OCI-LY3 (cell line): ENCODE data around the gene ZNF865.
"Not testable (repeated sequence)": the region's sequence is repeated elsewhere in the genome, so short reads cannot be mapped to it uniquely, and the experiment has no call there.

Experiments used
- H2AFZ ChIP-seq: fragments of 200-600, 300-600 bp; shearing (Covaris generic); 2 replicates; pipeline ENCODE4 v1.6.0; 2014; ENCODE audit warnings: antibody characterized with exemption, low read depth, low read length
- H3K27ac ChIP-seq: fragments of 200-600, 300-600 bp; sonication (generic); 2 replicates; pipeline ENCODE4 v1.5.1; 2014; ENCODE audit warnings: mild to moderate bottlenecking, low read length, moderate library complexity, mixed read lengths
- H3K27me3 ChIP-seq: fragments of 200-600, 300-600 bp; sonication (generic); 2 replicates; pipeline ENCODE4 v1.6.1; 2014; ENCODE audit warnings: low read depth, low read length, mixed read lengths
- H3K36me3 ChIP-seq: fragments of 200-600, 300-600 bp; sonication (generic); replicated peaks from 2 replicates; pipeline ENCODE3; 2014; ENCODE audit warnings: low read depth, low read length, mixed read lengths
- H3K4me1 ChIP-seq: fragments of 300-600, 200-600 bp; sonication (generic); 2 replicates; pipeline ENCODE4 v1.6.1; 2014; ENCODE audit warnings: low read length, mixed read lengths
- H3K4me2 ChIP-seq: fragments of 200-600, 300-600 bp; sonication (generic); 2 replicates; pipeline ENCODE4 v1.6.1; 2014; ENCODE audit warnings: low read length, mixed read lengths
- H3K4me3 ChIP-seq: fragments of 300-600, 200-600 bp; sonication (generic); 2 replicates; pipeline ENCODE4 v1.5.1; 2014; ENCODE audit warnings: antibody characterized with exemption, mild to moderate bottlenecking, low read length, moderate library complexity
- H3K79me2 ChIP-seq: fragments of 300-600, 200-600 bp; shearing (Covaris generic); 2 replicates; pipeline ENCODE4 v1.6.1; 2014; ENCODE audit warnings: mild to moderate bottlenecking, low read length, mixed read lengths
- H3K9ac ChIP-seq: fragments of 300-600, 200-600 bp; shearing (Covaris generic); 2 replicates; pipeline ENCODE4 v1.6.0; 2014; ENCODE audit warnings: mild to moderate bottlenecking, low read length, moderate library complexity
- H3K9me3 ChIP-seq: fragments of 200-600, 300-600 bp; shearing (Covaris generic); 2 replicates; pipeline ENCODE4 v1.6.1; 2014; ENCODE audit warnings: low read length, mixed read lengths; ENCODE audit not compliant: insufficient read depth
- H4K20me1 ChIP-seq: fragments of 200-600, 300-600 bp; sonication (generic); 2 replicates; pipeline ENCODE4 v1.6.1; 2016; ENCODE audit warnings: low read length, mixed read lengths; ENCODE audit not compliant: insufficient read depth
- CTCF ChIP-seq: fragments of 200-600, 300-600 bp; sonication (generic); IDR thresholded peaks from 2 replicates; pipeline ENCODE4 v1.5.1; 2014; ENCODE audit warnings: antibody characterized with exemption, low read length, low read depth
- EZH2phosphoT487 ChIP-seq: fragments of 200-600 bp; shearing (Covaris generic); IDR thresholded peaks from 2 replicates; pipeline ENCODE4 v1.6.1; 2018; ENCODE audit warnings: antibody characterized with exemption, mixed run types, low read depth

Gene ZNF865

GRCh38 chr19:55581145-55581822, 24.2 kb upstream of the ZNF865 start:
- peaks cover 27% of the 10 kb centered on the region for H3K79me2 ChIP-seq
- H2AFZ ChIP-seq: peak overlapping the region; percentile 75
- H3K4me2 ChIP-seq: peak overlapping the region; percentile 95
- peak overlapping the region; percentile 98 for H3K9ac ChIP-seq
- H3K27ac ChIP-seq: peak overlapping the region; percentile 69
- H3K4me3 ChIP-seq: peak overlapping the region; percentile 88
- no peaks in the 10 kb centered on the region for H3K27me3 ChIP-seq
- H3K9me3 ChIP-seq: no peaks in the 10 kb centered on the region
- peaks cover 14% of the 10 kb centered on the region for H3K4me1 ChIP-seq
- H4K20me1 ChIP-seq: no peaks in the 10 kb centered on the region
- H3K36me3 ChIP-seq: peaks cover 18% of the 10 kb centered on the region
- TF ChIP-seq CTCF (no peak), EZH2phosphoT487 (no peak)

GRCh38 chr19:55581823-55582223, 23.6 kb upstream of the ZNF865 start:
- no peak overlapping the region for H3K27ac ChIP-seq
- H4K20me1 ChIP-seq: no peaks in the 10 kb centered on the region
- H3K9me3 ChIP-seq: no peaks in the 10 kb centered on the region
- H3K4me1 ChIP-seq: peaks cover 14% of the 10 kb centered on the region
- peak overlapping the region; percentile 52; the same call in 1 of the 2 replicates for H2AFZ ChIP-seq
- no peak for TF ChIP-seq EZH2phosphoT487
- no peak for TF ChIP-seq CTCF
- H3K9ac ChIP-seq: no peak overlapping the region
- H3K36me3 ChIP-seq: peaks cover 15% of the 10 kb centered on the region
- H3K27me3 ChIP-seq: no peaks in the 10 kb centered on the region
- 0 out of 2 replicates have a peak overlapping the region, but pooled peaks have one; percentile 7 for H3K4me2 ChIP-seq
- peaks cover 27% of the 10 kb centered on the region for H3K79me2 ChIP-seq
- no peak overlapping the region for H3K4me3 ChIP-seq

GRCh38 chr19:55582284-55582683, 23.2 kb upstream of the ZNF865 start:
- H3K4me3 ChIP-seq, H3K27ac ChIP-seq, H3K9ac ChIP-seq, H3K36me3 ChIP-seq, H3K27me3 ChIP-seq, H3K9me3 ChIP-seq, H4K20me1 ChIP-seq: not testable (repeated sequence)
- Histone ChIP-seq H3K79me2 (peaks cover 27% of the 10 kb centered on the region), H3K4me1 (peaks cover 16% of the 10 kb centered on the region), H2AFZ (peak overlapping the region; percentile 52; the same call in 1 of the 2 replicates), H3K4me2 (0 out of 2 replicates have a peak overlapping the region, but pooled peaks have one; percentile 7)

GRCh38 chr19:55583897-55584296, 21.6 kb upstream of the ZNF865 start:
- not testable (repeated sequence) for H3K36me3 ChIP-seq
- peaks cover 17% of the 10 kb centered on the region for H3K4me1 ChIP-seq

GRCh38 chr19:55584871-55585270, 20.6 kb upstream of the ZNF865 start:
- H3K9ac ChIP-seq: no peak overlapping the region

More at GRCh38 chr19:55583897-55584296, 21.6 kb upstream of the ZNF865 start:
- not testable (repeated sequence) for H3K9ac ChIP-seq, H4K20me1 ChIP-seq, H3K4me2 ChIP-seq, H3K27me3 ChIP-seq, H3K9me3 ChIP-seq, H2AFZ ChIP-seq, H3K4me3 ChIP-seq, H3K27ac ChIP-seq
- H3K79me2 ChIP-seq: peaks cover 26% of the 10 kb centered on the region

More at GRCh38 chr19:55584871-55585270, 20.6 kb upstream of the ZNF865 start:
- Histone ChIP-seq H4K20me1 (no peaks in the 10 kb centered on the region), H3K4me2 (no peak overlapping the region), H3K4me3 (no peak overlapping the region), H3K27ac (no peak overlapping the region), H3K9me3 (no peaks in the 10 kb centered on the region), H3K27me3 (no peaks in the 10 kb centered on the region), H2AFZ (no peak overlapping the region), H3K36me3 (no peaks in the 10 kb centered on the region), H3K79me2 (peaks cover 16% of the 10 kb centered on the region), H3K4me1 (peaks cover 12% of the 10 kb centered on the region)
- TF ChIP-seq CTCF: no peak
- no peak for TF ChIP-seq EZH2phosphoT487
